ENCODE results near the gene ATP11C.

The ATP11C gene

GRCh38 chrX:139802048-139802447 lies 130.8 kb downstream of the ATP11C start:
- DNase-seq = no peak

GRCh38 chrX:139801397-139801813 lies 131.4 kb downstream of the ATP11C start:
- DNase-seq = no peak

- DNase-seq = no peak
Measured at GRCh38 chrX:139798701-139799100, 134.2 kb downstream of the ATP11C start.

GRCh38 chrX:139795196-139795595 lies 137.7 kb downstream of the ATP11C start:
- no peak for DNase-seq

GRCh38 chrX:139787601-139788000 lies 145.3 kb downstream of the ATP11C start:
- no peak for DNase-seq

- DNase-seq = no peak
Measured at GRCh38 chrX:139784807-139785206, 148.0 kb downstream of the ATP11C start.

- no peak for DNase-seq
Measured at GRCh38 chrX:139783959-139784358, 148.9 kb downstream of the ATP11C start.

- no peak for DNase-seq
Measured at GRCh38 chrX:139783030-139783429, 149.8 kb downstream of the ATP11C start.

GRCh38 chrX:139776599-139776998 lies 156.3 kb downstream of the ATP11C start:
- no peak for DNase-seq

GRCh38 chrX:139770366-139770765 lies 162.5 kb downstream of the ATP11C start:
- no peak for DNase-seq

- DNase-seq = peak; percentile 24
Measured at GRCh38 chrX:139766545-139766983, 166.3 kb downstream of the ATP11C start.

GRCh38 chrX:139762400-139763183 lies 170.3 kb downstream of the ATP11C start:
- DNase-seq = no peak

GRCh38 chrX:139759637-139760036 lies 173.2 kb downstream of the ATP11C start:
- DNase-seq = no peak

GRCh38 chrX:139758809-139759208 lies 174.0 kb downstream of the ATP11C start:
- no peak for DNase-seq

GRCh38 chrX:139758250-139758649 lies 174.6 kb downstream of the ATP11C start:
- no peak for DNase-seq

GRCh38 chrX:139751053-139751452 lies 181.8 kb downstream of the ATP11C start:
- no peak for DNase-seq

- no peak for DNase-seq
Measured at GRCh38 chrX:139750390-139750789, 182.5 kb downstream of the ATP11C start.

- peak; percentile 26 for DNase-seq
Measured at GRCh38 chrX:139739138-139739537, 193.7 kb downstream of the ATP11C start.

GRCh38 chrX:139738581-139738980 lies 194.3 kb downstream of the ATP11C start:
- no peak for DNase-seq

- no peak for DNase-seq
Measured at GRCh38 chrX:139736151-139736550, 196.7 kb downstream of the ATP11C start.

GRCh38 chrX:139734996-139735395 lies 197.9 kb downstream of the ATP11C start:
- DNase-seq = no peak

GRCh38 chrX:139725720-139726119 lies 207.1 kb downstream of the ATP11C start:
- no peak for DNase-seq

- DNase-seq = no peak
Measured at GRCh38 chrX:139724626-139725025, 208.2 kb downstream of the ATP11C start.

- DNase-seq = no peak
Measured at GRCh38 chrX:139720979-139721378, 211.9 kb downstream of the ATP11C start.

GRCh38 chrX:139720136-139720535 lies 212.7 kb downstream of the ATP11C start:
- no peak for DNase-seq

Measured in activated CD4-positive, alpha-beta T cell treated with anti-CD3 and anti-CD28 coated beads for 48 hours (primary cell).